OCI-LY1 (cell line): ENCODE data around the gene LMX1A.

Experiments
- EZH2 ChIP-seq: fragments of 200-600 bp; sonication (generic), shearing (Covaris generic); IDR thresholded peaks from 2 replicates; pipeline ENCODE4 v1.8.0; 2017; ENCODE audit warnings: borderline replicate concordance, mixed run types, mild to moderate bottlenecking, antibody characterized with exemption, low read length, moderate library complexity, mixed read lengths
- TF ChIP-seq, protein P1 (sequence below): fragments of 200-600 bp; sonication (generic), shearing (Covaris generic); IDR thresholded peaks from 2 replicates; pipeline ENCODE4 v1.5.1; 2017; ENCODE audit warnings: mild to moderate bottlenecking, antibody characterized with exemption, low read length, moderate library complexity, mixed read lengths

DNA sequence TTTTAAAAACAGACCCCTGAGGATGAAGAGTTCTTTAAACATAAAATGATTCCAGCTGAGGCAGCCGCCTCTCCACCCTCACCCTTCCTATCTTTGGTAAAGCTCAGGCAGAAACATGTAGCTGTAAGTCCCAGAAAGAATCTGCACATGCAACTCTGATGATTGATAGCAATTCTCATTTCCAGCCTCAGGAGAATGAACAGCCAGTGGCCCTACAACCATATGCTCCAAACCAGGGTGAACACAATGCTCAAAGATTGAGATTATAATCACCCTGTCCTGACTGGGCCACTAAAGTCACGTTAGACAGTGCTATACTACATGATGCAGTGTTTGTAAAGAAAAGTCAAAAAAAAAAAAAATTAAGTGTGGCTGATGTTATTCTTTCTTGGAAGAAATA is 80.2 kb downstream of the LMX1A start:
- TF ChIP-seq, protein P1, sequence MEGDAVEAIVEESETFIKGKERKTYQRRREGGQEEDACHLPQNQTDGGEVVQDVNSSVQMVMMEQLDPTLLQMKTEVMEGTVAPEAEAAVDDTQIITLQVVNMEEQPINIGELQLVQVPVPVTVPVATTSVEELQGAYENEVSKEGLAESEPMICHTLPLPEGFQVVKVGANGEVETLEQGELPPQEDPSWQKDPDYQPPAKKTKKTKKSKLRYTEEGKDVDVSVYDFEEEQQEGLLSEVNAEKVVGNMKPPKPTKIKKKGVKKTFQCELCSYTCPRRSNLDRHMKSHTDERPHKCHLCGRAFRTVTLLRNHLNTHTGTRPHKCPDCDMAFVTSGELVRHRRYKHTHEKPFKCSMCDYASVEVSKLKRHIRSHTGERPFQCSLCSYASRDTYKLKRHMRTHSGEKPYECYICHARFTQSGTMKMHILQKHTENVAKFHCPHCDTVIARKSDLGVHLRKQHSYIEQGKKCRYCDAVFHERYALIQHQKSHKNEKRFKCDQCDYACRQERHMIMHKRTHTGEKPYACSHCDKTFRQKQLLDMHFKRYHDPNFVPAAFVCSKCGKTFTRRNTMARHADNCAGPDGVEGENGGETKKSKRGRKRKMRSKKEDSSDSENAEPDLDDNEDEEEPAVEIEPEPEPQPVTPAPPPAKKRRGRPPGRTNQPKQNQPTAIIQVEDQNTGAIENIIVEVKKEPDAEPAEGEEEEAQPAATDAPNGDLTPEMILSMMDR: no peak
- TF ChIP-seq EZH2: no peak
